Stimulated activated naive CD4-positive, alpha-beta T cell (primary cell): ENCODE data around the gene SCARB1.

Experiments used
- DNase-seq, 6 experiments: peaks; one replicate each; lab custom pipeline; 2025; lab: John Stamatoyannopoulos, UW

Gene SCARB1

DNA sequence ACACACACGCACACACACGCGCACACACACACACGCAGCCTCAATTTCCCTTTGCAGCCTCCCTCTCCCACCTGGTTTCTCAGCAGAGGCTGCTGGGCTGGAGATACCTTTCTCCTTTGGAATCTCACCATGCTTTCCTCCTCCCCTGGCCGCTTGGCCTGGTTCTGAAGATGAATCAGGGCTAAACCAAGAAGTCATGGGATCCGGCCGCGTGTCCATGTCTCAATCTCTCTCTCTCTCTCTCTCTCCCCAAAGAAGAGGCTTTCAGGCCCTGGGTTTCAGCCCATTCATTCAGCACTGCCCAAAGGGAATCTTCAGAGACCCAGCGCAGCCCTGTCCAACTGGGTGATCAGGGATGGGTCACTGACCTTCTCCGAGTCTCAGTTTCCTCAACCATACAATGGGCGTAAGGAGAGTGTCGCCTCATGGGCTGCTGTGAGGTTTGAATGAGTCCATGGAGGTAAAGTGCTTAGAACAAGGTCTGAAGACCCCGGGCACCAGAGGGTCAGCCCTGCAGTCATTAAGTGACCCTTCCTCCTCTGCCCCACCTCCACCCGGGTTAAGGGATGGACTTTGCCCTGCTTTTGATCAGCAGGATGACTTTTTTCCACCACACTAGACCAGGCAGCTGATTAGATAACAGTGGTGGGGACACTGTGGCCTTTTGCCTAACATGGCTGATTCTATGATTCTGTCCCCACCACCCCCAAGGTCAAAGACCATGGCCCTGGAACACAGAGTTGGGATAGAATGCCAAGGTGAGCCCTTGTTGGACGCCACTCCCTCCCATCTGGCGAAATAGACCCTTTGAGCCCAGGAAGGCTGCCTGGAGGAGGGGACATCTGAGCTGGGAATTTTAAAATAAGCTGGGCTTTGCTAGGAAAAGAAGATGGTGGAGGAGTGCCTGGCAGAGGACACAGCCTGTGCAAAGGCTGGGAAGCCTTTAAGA is 42.1 kb downstream of the SCARB1 start:
- DNase-seq: no peak

DNA sequence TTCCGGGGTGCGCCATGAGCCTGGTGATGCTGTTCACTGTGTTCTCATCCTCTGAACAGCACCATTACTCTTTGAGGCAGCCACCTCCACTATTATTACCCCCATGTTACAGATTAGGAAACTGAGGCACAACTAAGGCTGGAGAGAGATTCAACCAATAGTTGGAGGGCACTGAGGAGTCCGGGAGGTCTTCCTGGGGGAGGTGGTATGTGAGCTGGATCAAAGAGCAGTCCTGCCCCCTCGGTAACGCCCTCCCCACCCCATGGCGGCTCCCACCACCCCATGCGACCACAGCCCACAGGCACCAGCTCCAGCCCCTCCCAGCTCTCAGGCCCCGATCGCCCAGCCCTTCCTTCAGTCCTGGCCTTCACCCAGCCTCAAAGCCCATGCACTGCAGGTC is 43.5 kb downstream of the SCARB1 start:
- DNase-seq: no peak

DNA sequence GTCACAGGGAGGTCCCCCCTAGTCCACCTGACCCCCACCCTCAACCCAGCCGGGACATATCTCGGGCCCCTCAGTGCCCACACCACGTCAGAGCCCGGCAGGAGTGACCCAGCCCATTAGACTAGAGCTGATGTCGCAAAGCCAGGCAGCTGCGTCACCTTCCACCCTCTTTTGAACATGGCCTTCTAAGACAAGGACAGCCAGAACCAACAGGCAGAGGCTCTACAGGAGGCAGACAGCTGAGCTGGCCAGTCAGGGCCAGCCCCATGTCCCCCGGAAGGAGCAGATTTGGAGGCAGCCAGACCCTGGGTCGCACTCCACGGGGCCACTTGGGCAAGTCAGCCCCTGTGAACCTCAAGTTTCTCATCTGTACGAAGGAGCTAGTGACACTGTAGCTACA is 44.1 kb downstream of the SCARB1 start:
- DNase-seq: no peak

DNA sequence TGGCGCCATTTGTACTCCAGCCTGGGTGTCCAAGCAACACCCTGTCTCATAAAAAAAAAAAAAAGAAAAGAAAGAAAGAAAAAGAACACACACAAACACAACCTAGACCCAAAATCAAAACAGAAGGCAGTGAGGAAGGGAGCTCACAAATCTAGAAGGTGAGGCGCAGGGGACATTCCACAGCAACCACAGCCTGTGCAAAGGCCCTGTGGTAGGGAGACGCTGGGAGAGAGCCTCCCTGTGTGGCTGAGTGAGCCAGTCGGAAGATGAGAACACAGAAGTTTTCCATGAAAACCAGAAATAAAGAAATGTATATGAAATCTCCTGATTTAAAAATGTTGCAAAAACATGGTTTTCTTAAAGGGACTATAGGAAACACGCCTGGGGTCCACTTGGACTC is 44.6 kb downstream of the SCARB1 start:
- no peak for DNase-seq

DNA sequence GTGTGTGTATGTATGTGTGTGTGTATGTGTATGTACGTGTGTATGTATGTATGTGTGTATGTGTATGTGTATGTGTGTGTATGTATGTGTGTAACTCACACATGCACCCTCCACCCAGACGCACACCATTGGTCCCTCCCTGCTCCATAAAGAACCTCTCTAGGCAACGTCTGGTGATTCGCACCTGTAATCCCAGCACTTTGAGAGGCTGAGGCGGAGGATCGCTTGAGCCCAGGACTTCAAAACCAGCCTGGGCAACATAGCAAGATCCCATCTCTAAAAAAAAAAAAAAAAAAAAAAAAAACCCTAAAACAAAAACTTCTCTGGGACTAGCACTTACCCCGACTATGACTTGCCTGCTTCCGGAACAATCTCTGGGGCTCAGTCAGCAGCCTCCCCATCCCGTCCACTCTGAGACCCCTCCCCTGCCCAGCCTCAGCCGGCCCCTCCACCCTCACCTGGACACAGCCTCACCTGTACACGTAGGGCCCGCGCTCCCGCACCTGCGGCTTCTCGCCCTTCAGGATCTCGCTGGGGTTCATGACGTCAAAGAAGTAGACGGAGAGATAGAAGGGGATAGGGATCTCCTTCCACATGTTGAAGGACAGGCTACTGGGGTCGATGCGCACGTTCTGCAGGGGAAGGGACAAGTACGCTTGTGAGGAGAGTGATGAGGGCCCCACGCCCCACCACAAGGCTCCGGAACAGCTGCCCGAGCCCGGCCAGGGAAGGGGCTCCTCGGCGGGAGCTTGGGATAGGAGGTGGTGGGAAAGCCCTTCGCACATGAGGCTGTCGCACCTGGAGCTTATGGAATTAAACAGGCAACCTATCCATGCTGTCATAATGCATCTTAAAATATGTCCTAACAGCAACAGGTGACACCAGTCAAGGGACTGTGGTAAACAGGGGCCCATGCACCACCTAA is 46.3 kb downstream of the SCARB1 start:
- no peak for DNase-seq

DNA sequence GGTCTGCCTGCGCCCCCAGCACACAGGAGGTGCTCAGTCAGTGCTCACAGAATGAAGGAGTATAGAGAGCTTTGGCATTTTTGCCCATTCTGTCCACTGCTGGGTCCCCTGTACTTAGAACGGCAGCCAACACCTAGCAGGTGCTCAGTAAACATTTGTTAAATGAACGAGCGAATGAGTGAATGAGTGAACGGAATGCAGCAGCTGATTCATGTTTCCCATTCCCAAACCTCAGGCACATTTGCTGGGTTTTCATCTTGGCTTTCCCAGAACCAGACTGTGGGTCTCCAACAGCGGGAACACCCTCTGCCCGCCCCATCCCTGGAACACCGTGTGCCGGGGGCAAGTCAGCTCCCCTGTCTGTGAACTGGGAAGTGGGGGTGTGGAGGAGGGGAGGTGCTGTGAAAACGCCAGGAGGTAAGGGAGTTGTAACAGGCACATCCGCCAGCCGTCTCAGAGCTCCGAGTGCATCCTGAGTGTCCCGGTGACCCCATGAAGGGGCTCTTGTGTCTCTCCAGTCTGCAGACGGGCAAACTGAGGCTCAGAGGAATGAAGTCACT is 47.3 kb downstream of the SCARB1 start:
- no peak for DNase-seq

DNA sequence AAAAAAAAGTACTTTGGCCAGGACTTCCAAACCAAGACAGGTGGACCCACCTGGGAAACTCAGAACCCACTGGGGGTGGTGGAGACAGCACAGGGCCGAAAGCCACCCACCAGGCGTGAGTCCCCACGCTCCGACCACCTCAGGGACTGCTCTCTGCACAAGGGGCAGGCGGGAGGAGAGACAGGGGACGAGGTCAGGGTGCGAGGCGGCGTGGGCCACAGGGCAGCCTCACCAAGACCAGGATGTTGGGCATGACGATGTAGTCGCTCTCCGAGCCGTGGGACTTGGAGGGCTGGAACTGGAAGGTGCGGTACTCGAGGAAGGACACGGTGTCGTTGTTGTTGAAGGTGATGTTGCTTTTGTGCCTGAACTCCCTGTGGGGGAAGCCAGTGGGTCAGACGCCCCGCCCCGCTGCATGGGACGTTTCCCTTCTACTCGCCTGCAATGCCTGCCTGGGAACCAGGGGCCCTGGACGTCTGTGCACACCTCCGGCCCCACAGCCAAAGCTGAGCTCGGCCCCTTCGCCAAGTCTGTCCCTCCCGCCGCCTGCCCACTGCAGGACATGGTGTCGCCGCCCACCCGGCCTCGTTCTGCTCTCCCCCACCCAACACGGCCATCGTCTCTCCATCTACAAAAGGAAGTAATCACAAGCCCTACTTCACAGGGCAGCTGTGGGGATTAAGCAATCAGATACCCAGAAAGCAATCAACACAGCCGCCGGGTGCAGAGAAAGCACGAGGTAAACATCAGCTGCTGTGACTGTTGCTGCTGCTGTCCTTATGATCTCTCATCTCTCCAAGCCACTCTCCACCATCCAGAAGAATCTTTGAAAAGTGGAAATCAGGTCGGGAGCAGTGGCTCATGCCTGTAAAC is 48.7 kb downstream of the SCARB1 start:
- DNase-seq: no peak

DNA sequence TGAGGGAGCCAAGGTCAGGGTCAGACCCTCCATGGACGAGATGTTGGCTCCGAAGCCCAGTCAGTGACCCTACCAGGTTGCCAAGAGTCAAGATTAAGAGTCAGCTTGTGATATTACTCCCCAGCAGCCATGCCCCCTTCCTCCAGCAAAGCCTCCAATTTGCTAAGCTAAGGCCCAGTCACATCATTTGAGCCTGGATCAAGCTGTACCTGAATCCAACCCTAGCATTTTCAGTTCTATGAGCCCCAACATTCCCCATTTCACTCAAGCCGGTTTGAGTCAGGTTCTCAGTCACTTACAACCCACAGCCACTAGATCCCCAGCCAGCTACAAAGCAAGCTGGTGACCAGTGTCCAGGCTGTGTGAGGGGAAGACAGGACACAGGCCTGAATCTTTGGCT is 49.9 kb downstream of the SCARB1 start:
- DNase-seq: no peak

DNA sequence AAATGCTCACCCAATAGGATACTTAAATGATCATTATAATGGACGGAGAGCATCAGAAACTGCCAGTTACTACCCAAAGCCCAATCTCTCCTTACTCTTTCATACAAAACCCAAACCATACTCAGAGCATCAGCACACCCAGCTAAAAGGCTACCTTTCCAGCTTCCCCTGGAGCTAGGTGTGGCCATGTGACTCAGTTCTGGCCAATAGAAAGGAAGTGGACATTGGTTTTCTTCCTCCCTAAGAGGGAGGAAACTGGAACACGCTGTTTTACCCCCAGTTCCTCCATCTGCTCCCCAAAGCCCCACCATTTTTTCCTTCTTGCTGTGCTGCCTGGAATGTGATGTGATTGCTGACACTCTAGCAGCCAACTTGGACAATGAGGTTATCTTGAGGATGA is 50.7 kb downstream of the SCARB1 start:
- DNase-seq: no peak

DNA sequence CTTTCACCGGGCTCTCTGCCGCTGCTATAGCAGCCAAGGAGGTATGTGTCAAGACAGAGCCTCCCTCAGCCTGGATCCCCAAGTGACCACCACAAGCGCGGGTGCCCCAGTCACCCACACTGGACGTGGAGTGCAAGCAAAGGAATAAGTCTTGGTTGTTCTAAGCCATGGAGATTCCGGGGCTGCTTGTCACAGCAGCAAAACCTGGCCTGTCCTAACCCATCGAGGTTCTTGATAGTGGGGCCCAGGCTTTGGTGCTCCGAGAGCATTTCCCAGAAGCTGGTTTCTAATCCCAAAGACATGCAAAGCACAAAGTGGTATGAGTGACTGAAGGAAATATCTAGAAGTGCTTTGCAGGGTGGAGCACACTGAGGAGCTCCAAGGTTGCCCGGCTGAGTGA is 51.3 kb downstream of the SCARB1 start:
- no peak for DNase-seq

DNA sequence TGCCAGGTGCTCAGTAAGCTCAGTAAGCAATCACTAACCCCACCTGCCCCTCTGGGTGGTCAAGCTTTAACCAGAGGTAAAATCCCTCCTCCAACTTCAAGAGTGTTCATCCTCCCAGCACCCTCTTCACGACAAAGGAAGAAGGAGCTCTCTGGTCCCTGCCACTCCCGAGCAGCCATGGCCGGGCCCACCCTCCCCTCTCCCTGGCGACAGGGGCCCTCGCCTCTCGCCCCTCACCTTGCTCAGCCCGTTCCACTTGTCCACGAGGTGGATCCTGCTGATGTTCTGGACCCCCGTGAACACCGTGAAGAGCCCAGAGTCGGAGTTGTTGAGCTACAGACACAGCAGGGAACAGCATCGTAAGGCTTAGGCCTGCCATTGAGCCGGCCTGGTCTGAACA is 52.0 kb downstream of the SCARB1 start:
- no peak for DNase-seq

DNA sequence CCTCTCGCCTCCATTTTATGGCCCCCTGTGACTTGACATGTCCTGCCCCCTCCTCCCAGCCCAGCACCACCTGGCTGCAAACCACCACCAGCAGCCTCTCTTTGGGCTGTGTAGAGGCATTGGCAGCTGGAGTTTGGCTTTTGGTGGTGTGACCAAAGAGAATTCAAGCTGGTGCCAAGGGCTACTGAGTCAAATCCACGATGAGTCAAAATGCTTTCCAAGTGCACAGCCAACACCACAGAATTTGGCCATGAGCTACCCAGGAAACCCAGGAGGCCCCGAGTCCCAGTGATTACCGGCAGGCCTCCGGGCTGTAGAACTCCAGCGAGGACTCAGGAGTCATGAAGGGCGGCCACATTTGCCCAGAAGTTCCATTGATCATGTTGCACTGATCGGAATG is 53.8 kb downstream of the SCARB1 start:
- no peak for DNase-seq

DNA sequence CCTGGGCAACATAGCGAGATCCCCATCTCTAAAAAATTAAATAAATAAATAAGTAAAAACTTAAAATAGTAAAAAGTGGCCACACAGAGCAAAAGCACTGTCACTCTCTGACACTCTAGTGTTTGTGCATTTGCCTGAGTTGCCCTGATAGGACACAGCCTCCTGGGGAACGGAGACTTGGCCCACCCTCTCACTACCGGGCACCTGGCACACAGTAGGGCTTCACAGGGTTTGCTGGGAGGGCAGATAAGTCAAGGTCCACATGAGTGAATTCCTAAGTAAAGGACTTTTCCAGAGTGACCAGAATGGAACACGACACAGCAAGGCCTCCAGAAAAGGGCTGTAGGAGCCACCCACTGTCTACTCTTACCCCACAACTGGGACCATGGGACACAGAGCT is 54.3 kb downstream of the SCARB1 start:
- no peak for DNase-seq

DNA sequence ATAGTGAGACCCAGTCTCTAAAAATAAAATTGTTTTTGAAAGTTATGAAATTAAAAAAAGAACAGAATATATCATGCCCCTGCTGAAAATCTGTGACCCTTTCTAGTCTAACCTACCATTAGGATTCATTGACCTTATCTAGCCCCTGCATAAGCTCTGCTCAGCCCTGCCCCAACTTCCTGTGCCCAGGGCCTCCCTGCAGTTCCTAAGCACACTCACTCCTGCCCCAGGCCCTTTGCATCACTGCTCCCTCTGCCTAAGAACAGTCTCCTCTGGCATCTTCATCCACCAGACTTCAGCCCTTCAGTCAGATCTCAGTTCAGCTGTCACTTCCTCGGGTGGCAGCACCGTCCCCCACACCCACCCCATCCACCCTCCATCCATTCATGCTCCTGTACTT is 55.4 kb downstream of the SCARB1 start:
- DNase-seq: no peak

DNA sequence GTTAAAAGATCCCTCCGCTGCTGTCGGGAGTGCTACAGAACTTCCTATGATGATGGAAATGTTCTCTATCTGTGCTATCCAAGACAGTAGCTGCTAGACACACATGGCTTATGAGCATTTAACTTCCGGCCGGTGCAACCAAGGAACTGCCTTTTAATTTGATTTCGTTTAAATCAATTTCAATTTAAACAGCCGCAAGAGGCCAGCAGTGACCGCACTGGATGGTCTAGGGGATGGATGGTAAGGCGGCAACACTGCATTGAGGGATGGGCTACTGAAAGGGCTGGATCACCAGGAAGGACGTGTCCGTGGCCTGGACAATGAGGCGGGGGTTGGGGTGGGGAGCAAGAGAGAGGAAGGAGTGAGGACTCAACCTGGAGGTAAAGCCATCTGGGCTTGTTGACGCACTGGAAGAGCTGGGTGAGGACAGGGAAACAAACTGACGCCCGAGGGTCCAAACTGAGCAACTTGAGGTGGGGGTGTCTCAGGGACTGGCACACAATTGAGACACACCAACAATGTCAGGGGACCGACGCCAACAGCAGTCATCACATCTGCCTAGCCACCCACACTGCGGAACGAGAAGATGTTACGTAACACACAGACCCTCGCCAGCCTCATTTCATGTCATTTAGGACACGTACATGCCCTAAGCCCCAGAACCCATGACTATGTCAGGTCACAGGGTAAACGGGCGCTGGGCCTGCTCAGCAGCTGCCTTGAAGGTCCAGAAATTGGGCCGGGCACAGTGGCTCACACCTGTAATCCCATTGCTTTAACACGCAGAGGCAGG is 57.6 kb downstream of the SCARB1 start:
- DNase-seq: no peak

DNA sequence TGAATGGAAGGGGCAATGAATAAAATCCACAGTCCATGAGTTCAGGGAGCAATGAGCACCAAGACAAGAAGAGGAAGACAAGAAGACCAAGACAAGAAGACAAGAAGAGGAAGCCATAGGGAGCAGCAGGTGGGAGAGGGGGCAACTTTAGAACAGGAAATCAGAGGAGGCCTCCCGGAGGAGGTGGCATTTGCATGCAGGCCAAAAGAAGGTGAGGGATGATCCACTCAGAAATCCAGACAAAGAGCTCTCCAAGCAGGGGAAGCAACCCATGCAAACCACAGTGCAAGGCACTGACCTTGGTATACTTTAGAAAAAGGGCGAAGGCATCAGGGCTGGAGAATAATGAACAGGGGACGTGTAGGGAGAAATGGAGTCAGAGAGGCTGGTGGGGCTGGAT is 58.6 kb downstream of the SCARB1 start:
- DNase-seq: no peak

DNA sequence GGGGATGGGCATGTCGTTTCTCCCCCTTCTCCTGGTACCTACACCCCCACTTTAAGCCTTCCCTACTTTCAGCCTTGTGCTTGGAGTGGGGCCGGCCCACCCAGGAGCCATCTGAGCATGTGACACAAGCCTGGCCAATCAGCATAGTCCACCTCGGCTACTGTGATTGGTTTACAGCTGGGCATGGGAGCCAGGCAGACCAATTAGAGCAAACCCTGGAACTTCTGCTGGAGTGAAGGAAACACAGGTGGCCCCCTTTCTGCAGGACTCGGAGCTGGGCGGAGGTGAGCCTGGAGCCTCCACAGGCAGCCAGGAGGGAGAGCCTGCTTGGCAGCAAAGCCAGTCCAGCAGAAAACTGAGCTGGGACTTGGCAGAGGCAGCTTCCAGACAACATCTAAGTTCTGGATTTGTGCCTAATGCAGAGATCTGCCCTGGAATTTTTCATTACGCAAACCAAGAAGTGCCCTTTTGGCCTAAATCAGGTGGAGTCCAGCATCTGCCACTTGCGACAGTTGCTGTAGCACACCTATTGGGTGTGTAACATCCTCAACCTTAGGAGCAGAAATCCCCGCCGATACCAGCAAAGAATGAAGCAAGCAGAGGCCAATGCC is 59.5 kb downstream of the SCARB1 start:
- no peak for DNase-seq

DNA sequence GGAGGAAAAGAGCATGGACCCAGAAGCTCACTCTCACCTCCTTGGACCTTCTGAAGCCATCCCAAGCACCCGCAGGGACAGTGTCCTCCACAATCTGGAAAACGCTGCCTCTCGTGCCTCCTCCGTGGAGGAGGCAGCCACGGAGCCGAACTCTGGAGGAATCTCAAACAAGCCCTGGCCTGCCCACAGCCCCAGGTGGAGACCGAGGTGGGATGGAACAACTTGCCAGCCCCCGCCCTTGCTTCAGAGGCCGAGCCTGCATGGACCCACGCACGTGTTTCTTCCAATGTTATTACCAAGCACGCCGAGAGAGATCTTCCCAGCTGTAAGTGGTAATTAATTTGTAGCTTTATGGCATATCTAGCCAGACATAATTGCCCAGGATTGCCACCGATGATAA is 61.3 kb downstream of the SCARB1 start:
- no peak for DNase-seq

DNA sequence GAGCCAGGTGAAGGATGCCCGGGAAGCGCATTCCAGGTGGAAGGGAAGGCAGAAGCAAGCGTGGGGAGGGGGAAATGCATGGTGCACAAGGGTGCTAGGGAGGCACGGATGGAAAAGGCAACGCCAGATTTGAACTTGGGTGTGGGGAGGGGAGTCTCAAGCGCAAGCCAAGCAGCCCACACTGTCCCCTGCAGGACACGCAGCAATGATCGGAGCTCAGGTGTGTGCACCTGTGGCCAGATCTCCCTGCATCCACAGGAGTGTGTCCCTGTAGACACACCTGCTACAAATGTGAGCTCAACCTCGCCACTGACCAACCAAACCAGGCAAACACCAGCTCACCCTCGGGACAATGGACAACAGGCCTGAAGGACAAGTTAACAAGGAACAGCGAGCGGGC is 63.2 kb downstream of the SCARB1 start:
- no peak for DNase-seq

DNA sequence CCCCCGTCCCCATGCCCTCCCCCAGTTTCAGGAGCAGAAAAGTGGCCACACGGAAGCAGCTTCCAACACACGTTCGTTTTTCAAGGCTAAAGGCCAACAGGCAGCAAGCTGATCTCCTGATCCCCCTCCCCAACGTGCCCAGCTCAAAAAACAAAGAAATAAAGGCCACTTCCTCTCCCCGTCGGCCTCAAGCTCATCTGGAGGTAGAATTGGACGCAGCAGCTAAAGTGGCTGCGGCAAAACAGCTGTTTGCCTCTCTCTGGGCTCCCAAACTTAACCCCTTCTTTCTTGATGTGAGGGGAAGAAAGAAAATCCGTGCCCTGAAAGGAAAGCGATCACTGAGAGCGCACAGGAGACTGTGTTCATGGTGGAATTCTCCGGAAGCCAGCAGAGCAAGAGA is 66.3 kb downstream of the SCARB1 start:
- DNase-seq: no peak
